HG02759 (cell line): ENCODE data around the gene FLRT1.

Experiments
- ATAC-seq: cut with Tn5 transposase; IDR thresholded peaks from one replicate; pipeline ENCODE4 v1.9.1; 2021; ENCODE audit warnings: mild to moderate bottlenecking, moderate library complexity; ENCODE audit not compliant: unreplicated experiment

Gene FLRT1

GRCh38 chr11:64005691-64006090, 30.0 kb upstream of the FLRT1 start:
- no peak for ATAC-seq

GRCh38 chr11:64006398-64006797, 29.3 kb upstream of the FLRT1 start:
- no peak for ATAC-seq

- ATAC-seq: no peak
Measured at GRCh38 chr11:64007160-64007628, 28.5 kb upstream of the FLRT1 start.

- ATAC-seq: no peak
Measured at GRCh38 chr11:64007629-64008282, 28.0 kb upstream of the FLRT1 start.

GRCh38 chr11:64008283-64008913, 27.3 kb upstream of the FLRT1 start:
- no peak for ATAC-seq

GRCh38 chr11:64008914-64009633, 26.7 kb upstream of the FLRT1 start:
- ATAC-seq: no peak

GRCh38 chr11:64009710-64010109, 26.0 kb upstream of the FLRT1 start:
- ATAC-seq: no peak

DNA sequence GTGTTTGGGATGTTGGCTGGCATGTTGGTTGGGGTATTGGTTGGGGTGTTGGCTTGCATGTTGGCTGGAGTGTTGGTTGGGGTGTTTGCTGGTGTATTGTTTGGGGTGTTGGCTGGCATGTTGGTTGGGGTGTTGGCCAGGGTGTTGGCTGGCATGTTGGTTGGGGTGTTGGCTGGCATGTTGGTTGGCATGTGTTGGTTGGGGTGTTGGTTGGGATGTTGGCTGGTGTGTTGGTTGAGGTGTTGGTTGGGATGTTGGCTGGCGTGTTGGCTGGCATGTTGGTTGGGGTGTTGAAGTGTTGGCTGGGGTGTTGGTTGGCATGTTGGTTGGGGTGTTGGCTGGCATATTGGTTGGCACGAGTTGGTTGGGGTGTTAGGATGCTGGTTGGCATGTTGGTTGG, 24.9 kb upstream of the FLRT1 start:
- ATAC-seq: no peak

- ATAC-seq: no peak
Measured at GRCh38 chr11:64011371-64011770, 24.4 kb upstream of the FLRT1 start.

- no peak for ATAC-seq
Measured at GRCh38 chr11:64013141-64013896, 22.4 kb upstream of the FLRT1 start.

DNA sequence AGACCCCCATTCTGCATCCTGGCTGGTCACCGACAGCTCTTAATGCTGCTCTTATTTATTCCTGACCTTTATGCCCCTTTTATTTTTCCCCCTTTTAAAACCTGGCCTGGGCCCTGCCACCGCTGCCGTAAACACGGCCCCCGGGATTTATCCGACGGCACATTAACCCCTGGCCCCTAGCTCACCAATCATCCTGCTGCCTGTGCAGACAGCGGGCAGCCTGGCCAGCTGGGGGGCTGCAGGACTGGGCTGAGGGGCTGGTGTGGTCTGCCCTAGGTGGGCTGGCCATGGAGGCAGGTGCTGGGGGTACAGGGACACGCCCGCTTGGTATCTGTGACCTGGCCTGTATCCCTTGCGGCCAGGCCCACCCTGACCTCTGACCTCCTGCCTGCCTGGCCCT, 21.4 kb upstream of the FLRT1 start:
- no peak for ATAC-seq

- no peak for ATAC-seq
Measured at GRCh38 chr11:64015510-64015909, 20.2 kb upstream of the FLRT1 start.

GRCh38 chr11:64015935-64016845, 19.5 kb upstream of the FLRT1 start:
- ATAC-seq: no peak

- no peak for ATAC-seq
Measured at GRCh38 chr11:64017945-64018224, 17.8 kb upstream of the FLRT1 start.

GRCh38 chr11:64018310-64018709, 17.4 kb upstream of the FLRT1 start:
- no peak for ATAC-seq

GRCh38 chr11:64019106-64020037, 16.4 kb upstream of the FLRT1 start:
- no peak for ATAC-seq

GRCh38 chr11:64020976-64021756, 14.6 kb upstream of the FLRT1 start:
- ATAC-seq: no peak

GRCh38 chr11:64021757-64022093, 14.0 kb upstream of the FLRT1 start:
- ATAC-seq: no peak
